ENCODE results near the gene GBP2. TPM values are rescaled to one million over a fixed set of nuclear protein-coding genes. Genes with fewer than 3 reads are reported as not detected.
"Not testable (repeated sequence)": the region's sequence is repeated elsewhere in the genome, so short reads cannot be mapped to it uniquely, and the experiment has no call there.

GBP2 gene
- total RNA-seq, 2 experiments from 2014 or later: not detected

DNA sequence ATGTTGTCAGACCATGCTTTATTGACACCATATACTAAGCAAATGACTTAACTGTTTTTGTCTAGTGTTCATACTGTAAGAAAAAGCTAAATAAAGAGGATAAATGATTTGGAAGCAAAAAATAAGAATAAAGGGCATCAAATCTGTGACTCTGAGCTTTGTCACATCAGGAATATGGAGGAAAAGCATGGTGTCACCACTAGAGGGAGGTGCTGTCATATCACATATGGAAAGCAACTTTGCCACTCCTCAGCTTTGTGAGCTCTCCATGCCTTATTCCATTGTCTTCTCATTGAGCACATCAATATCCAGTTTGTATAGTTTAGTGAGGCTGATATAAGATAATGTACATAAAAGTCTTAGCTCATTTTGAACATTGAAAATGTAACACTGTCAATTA is 40.1 kb downstream of the GBP2 start:
- no peak overlapping the region for H3K4me3 ChIP-seq (ENCODE audit: low read depth, low read length, poor library complexity, severe bottlenecking)
- no peak overlapping the region for H2AFZ ChIP-seq (ENCODE audit: low read length)
- ChIA-PET CTCF (ENCODE audit: unreplicated experiment) (no interaction called here), POLR2A (no interaction called here)
- no peaks in the 10 kb centered on the region for H3K4me1 ChIP-seq (ENCODE audit: insufficient read depth, low read length, poor library complexity, severe bottlenecking)
- H3K9me3 ChIP-seq (ENCODE audit: low read length): no peaks in the 10 kb centered on the region
- TF ChIP-seq, protein P1, sequence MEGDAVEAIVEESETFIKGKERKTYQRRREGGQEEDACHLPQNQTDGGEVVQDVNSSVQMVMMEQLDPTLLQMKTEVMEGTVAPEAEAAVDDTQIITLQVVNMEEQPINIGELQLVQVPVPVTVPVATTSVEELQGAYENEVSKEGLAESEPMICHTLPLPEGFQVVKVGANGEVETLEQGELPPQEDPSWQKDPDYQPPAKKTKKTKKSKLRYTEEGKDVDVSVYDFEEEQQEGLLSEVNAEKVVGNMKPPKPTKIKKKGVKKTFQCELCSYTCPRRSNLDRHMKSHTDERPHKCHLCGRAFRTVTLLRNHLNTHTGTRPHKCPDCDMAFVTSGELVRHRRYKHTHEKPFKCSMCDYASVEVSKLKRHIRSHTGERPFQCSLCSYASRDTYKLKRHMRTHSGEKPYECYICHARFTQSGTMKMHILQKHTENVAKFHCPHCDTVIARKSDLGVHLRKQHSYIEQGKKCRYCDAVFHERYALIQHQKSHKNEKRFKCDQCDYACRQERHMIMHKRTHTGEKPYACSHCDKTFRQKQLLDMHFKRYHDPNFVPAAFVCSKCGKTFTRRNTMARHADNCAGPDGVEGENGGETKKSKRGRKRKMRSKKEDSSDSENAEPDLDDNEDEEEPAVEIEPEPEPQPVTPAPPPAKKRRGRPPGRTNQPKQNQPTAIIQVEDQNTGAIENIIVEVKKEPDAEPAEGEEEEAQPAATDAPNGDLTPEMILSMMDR (conservative IDR thresholded peaks at IDR 0.05; ENCODE audit: low read length): peak; percentile 66
- no peak for TF ChIP-seq EZH2phosphoT487 (IDR thresholded peaks at IDR 0.05; ENCODE audit: borderline replicate concordance, low read depth, low read length)
- intact Hi-C loops (cut with micrococcal nuclease; ENCODE audit: unreplicated experiment): loop anchor here (5.0 kb wide), 1 partner anchor 272 kb away; no protein-coding TSS in a partner anchor
- H3K36me3 ChIP-seq (ENCODE audit: insufficient read depth, low read length): no peaks in the 10 kb centered on the region
- no peak overlapping the region for H3K27ac ChIP-seq (ENCODE audit: low read depth, low read length, poor library complexity, severe bottlenecking)
- H3K79me2 ChIP-seq (ENCODE audit: insufficient read depth, low read depth, low read length): no peaks in the 10 kb centered on the region
- peak; percentile 16 for DNase-seq (ENCODE audit: low spot score)
- H3K4me2 ChIP-seq (ENCODE audit: low read length): no peak overlapping the region
- no TSS peak for BruUV-seq (replicated peaks)
- H4K20me1 ChIP-seq (ENCODE audit: insufficient read depth, low read length): no peaks in the 10 kb centered on the region
- no peaks in the 10 kb centered on the region for H3K9me2 ChIP-seq (ENCODE audit: insufficient read depth, low read length)

- no peak overlapping the region for H3K4me3 ChIP-seq (ENCODE audit: low read depth, low read length, poor library complexity, severe bottlenecking)
- no peaks in the 10 kb centered on the region for H3K9me2 ChIP-seq (ENCODE audit: insufficient read depth, low read length)
- no peak overlapping the region for H3K4me2 ChIP-seq (ENCODE audit: low read length)
- POLR2A ChIA-PET: interaction anchor here (0.6 to 1.5 kb wide), 2 partner anchors 11 to 274 kb away, joined by 4 read pairs; no protein-coding TSS in a partner anchor
- no TSS peak for BruUV-seq (replicated peaks)
- TF ChIP-seq, protein P1 (conservative IDR thresholded peaks at IDR 0.05; ENCODE audit: low read length): no peak
- TF ChIP-seq EZH2phosphoT487 (IDR thresholded peaks at IDR 0.05; ENCODE audit: borderline replicate concordance, low read depth, low read length): no peak
- H3K9me3 ChIP-seq (ENCODE audit: low read length): no peaks in the 10 kb centered on the region
- H3K79me2 ChIP-seq (ENCODE audit: insufficient read depth, low read depth, low read length): no peaks in the 10 kb centered on the region
- no peaks in the 10 kb centered on the region for H3K36me3 ChIP-seq (ENCODE audit: insufficient read depth, low read length)
- H3K4me1 ChIP-seq (ENCODE audit: insufficient read depth, low read length, poor library complexity, severe bottlenecking): no peaks in the 10 kb centered on the region
- H4K20me1 ChIP-seq (ENCODE audit: insufficient read depth, low read length): no peaks in the 10 kb centered on the region
- no peak overlapping the region for H2AFZ ChIP-seq (ENCODE audit: low read length)
- DNase-seq (ENCODE audit: low spot score): no peak
- H3K27ac ChIP-seq (ENCODE audit: low read depth, low read length, poor library complexity, severe bottlenecking): no peak overlapping the region
- CTCF ChIA-PET (ENCODE audit: unreplicated experiment): no interaction called here
- intact Hi-C loops (cut with micrococcal nuclease; ENCODE audit: unreplicated experiment): no loop called here
These were observed 44.9 kb downstream of the GBP2 start for GRCh38 chr1:89081005-89081404.

DNA sequence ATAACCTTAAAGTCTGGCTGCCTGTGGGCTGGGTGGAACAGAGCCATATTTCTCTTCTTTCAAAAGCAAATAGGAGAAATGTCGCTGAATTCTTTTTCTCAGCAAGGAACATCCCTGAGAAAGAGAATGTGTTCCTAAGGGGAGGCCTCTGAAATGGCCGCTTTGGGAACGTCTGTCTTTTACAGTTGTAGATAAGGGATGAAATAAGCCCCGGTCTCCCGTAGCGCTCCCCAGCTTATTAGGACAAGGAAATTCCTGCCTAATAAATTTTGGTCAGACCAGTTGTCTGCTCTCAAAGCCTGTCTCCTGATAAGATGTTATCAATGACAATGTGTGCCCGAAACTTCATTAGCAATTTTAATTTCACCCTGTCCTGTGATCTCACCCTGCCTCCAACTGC is 45.8 kb downstream of the GBP2 start:
- H3K9me2 ChIP-seq (ENCODE audit: insufficient read depth, low read length); H2AFZ ChIP-seq (ENCODE audit: low read length); H3K4me2 ChIP-seq (ENCODE audit: low read length); H3K27ac ChIP-seq (ENCODE audit: low read depth, low read length, poor library complexity, severe bottlenecking); BruUV-seq (replicated peaks); H3K36me3 ChIP-seq (ENCODE audit: insufficient read depth, low read length); H3K79me2 ChIP-seq (ENCODE audit: insufficient read depth, low read depth, low read length); H4K20me1 ChIP-seq (ENCODE audit: insufficient read depth, low read length); H3K4me1 ChIP-seq (ENCODE audit: insufficient read depth, low read length, poor library complexity, severe bottlenecking); CTCF ChIA-PET (ENCODE audit: unreplicated experiment); intact Hi-C loops (cut with micrococcal nuclease; ENCODE audit: unreplicated experiment); H3K4me3 ChIP-seq (ENCODE audit: low read depth, low read length, poor library complexity, severe bottlenecking); DNase-seq (ENCODE audit: low spot score); POLR2A ChIA-PET; H3K9me3 ChIP-seq (ENCODE audit: low read length): not testable (repeated sequence)

DNA sequence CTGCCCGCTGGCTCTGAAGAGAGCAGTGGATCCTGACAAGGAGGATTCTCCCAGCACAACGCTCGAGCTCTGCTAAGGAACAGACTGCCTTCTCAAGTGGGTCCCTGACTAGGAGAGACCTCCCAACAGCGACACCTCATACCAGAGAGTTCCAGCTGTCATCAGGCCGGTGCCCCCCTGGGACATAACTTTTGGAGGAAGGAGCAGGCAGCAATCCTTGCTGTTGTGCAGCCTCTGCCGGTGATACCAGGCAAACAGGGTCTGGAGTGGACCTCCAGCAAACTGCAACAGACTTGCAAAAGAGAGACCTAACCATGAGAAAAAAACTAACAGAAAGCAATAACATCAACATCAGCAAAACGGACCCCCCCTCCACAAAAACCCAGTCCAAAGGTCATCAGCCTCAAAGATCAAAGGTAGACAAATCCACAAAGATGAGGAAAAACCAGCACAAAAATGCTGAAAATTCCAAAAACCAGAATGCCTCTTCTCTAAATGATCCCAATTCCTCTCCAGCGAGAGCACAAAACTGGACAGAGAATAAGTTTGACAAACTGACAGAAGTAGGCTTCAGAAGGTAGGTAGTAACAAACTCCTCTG is 53.3 kb downstream of the GBP2 start:
- H3K9me2 ChIP-seq (ENCODE audit: insufficient read depth, low read length); CTCF ChIA-PET (ENCODE audit: unreplicated experiment); intact Hi-C loops (cut with micrococcal nuclease; ENCODE audit: unreplicated experiment); DNase-seq (ENCODE audit: low spot score); H3K79me2 ChIP-seq (ENCODE audit: insufficient read depth, low read depth, low read length); H3K9me3 ChIP-seq (ENCODE audit: low read length); H3K36me3 ChIP-seq (ENCODE audit: insufficient read depth, low read length); H4K20me1 ChIP-seq (ENCODE audit: insufficient read depth, low read length); H3K27ac ChIP-seq (ENCODE audit: low read depth, low read length, poor library complexity, severe bottlenecking); BruUV-seq (replicated peaks); H3K4me3 ChIP-seq (ENCODE audit: low read depth, low read length, poor library complexity, severe bottlenecking); H3K4me2 ChIP-seq (ENCODE audit: low read length); H2AFZ ChIP-seq (ENCODE audit: low read length); POLR2A ChIA-PET; H3K4me1 ChIP-seq (ENCODE audit: insufficient read depth, low read length, poor library complexity, severe bottlenecking): not testable (repeated sequence)
